Upper lobe of left lung (tissue), 4 donors: ENCODE measurements around the gene ASMTL.

Source experiments
- EP300 ChIP-seq, 4 donors: sonication (generic); formaldehyde crosslinking; IDR thresholded peaks; one replicate each; pipeline ENCODE4 v1.5.1; 2017; ENCODE audit warnings: antibody characterized with exemption in 4 of 4, control low read depth in 2 of 4
- POLR2A ChIP-seq, 4 donors: fragments of 450-650 bp; IDR thresholded peaks; one replicate each; pipeline ENCODE4 v1.5.1; 2016 to 2017; ENCODE audit warnings: antibody characterized with exemption in 4 of 4, mild to moderate bottlenecking in 2 of 4
- POLR2AphosphoS5 ChIP-seq, 2 donors: sonication (generic); formaldehyde crosslinking; IDR thresholded peaks; one replicate each; pipeline ENCODE4 v1.5.1; 2017; ENCODE audit warnings: antibody characterized with exemption in 2 of 2
- TF ChIP-seq, protein P1 (sequence below), 6 experiments: fragments of 450-650 bp in 4 of 6; fragments of 200-600 bp in 2 of 6; sonication (generic) in 2 of 6; IDR thresholded peaks; one replicate each; pipeline ENCODE4 v1.5.1; 2016 to 2019; ENCODE audit warnings: antibody characterized with exemption in 6 of 6

DNA sequence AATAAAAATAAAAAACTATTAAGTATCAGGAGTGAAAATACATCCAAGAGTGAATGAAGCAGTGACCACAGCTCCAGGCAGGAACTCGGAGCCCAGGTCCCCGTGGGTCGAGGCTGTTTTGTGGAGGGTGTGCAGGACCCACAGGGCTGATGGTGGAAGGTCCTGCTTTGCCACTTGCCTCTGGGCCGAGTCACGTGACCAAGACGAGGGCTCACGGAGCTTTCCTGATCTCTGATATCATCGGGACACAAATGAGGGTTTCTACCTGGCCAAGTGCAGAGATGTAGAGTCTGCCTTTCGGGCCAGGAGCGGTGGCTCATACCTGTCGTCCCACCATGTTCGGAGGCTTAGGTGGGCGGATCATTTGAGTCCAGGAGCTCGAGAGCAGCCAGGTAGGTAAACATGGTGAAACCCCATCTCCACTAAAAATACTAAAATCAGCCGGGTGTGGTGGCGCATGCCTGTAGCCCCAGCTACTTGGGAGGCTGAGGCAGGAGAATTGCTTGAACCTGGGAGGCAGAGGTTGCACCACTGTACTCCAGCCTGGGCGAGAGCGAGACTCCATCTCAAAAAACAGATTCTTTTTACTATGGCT lies 68.0 kb downstream of the ASMTL start:
- TF ChIP-seq, protein P1, sequence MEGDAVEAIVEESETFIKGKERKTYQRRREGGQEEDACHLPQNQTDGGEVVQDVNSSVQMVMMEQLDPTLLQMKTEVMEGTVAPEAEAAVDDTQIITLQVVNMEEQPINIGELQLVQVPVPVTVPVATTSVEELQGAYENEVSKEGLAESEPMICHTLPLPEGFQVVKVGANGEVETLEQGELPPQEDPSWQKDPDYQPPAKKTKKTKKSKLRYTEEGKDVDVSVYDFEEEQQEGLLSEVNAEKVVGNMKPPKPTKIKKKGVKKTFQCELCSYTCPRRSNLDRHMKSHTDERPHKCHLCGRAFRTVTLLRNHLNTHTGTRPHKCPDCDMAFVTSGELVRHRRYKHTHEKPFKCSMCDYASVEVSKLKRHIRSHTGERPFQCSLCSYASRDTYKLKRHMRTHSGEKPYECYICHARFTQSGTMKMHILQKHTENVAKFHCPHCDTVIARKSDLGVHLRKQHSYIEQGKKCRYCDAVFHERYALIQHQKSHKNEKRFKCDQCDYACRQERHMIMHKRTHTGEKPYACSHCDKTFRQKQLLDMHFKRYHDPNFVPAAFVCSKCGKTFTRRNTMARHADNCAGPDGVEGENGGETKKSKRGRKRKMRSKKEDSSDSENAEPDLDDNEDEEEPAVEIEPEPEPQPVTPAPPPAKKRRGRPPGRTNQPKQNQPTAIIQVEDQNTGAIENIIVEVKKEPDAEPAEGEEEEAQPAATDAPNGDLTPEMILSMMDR (IDR thresholded peaks at IDR 0.05): no peak
- TF ChIP-seq POLR2A (IDR thresholded peaks at IDR 0.05): no peak
- TF ChIP-seq EP300 (IDR thresholded peaks at IDR 0.05): no peak
- TF ChIP-seq POLR2AphosphoS5 (IDR thresholded peaks at IDR 0.05): no peak
